ENCODE data around the gene ICAM2. TPM values are rescaled to one million over a fixed set of nuclear protein-coding genes. Genes with fewer than 3 reads are reported as not detected.

Gene ICAM2
- total RNA-seq, 3 donors from 2014 or later: 6.9 to 14.2 (median 10.3) TPM

GRCh38 chr17:64017381-64017980, 3.0 kb downstream of the ICAM2 start:
- TF ChIP-seq CTCF (IDR thresholded peaks at IDR 0.05): no peak
- Histone ChIP-seq H3K36me3 (ENCODE audit: low read depth) (no peaks in the 10 kb centered on the region), H3K9me3 (no peaks in the 10 kb centered on the region), H3K4me3 (no peak overlapping the region), H3K4me1 (ENCODE audit: low read depth) (no peaks in the 10 kb centered on the region)
- intact Hi-C loops (cut with DNase I, micrococcal nuclease): no loop called here
- ATAC-seq (no peak), DNase-seq (no peak)

GRCh38 chr17:64016974-64017373, 3.5 kb downstream of the ICAM2 start:
- DNase-seq (no peak), ATAC-seq (no peak)
- intact Hi-C loops (cut with DNase I, micrococcal nuclease): no loop called here
- Histone ChIP-seq H3K9me3 (no peaks in the 10 kb centered on the region), H3K4me3 (no peak overlapping the region), H3K4me1 (ENCODE audit: low read depth) (no peaks in the 10 kb centered on the region), H3K36me3 (ENCODE audit: low read depth) (no peaks in the 10 kb centered on the region)
- no peak for TF ChIP-seq CTCF (IDR thresholded peaks at IDR 0.05)

- no peak overlapping the region for H3K4me3 ChIP-seq
- no peaks in the 10 kb centered on the region for H3K36me3 ChIP-seq (ENCODE audit: low read depth)
- H3K9me3 ChIP-seq: no peaks in the 10 kb centered on the region
- TF ChIP-seq CTCF (IDR thresholded peaks at IDR 0.05): no peak
- intact Hi-C loops (cut with DNase I, micrococcal nuclease): no loop called here
- no peak for ATAC-seq
- DNase-seq: no peak
- no peaks in the 10 kb centered on the region for H3K4me1 ChIP-seq (ENCODE audit: low read depth)
These were observed 4.1 kb downstream of the ICAM2 start for GRCh38 chr17:64016231-64016784.

- no peak for DNase-seq
- H3K4me3 ChIP-seq: no peak overlapping the region
- no peak for ATAC-seq
- no peaks in the 10 kb centered on the region for H3K9me3 ChIP-seq
- intact Hi-C loops (cut with DNase I, micrococcal nuclease): no loop called here
- no peaks in the 10 kb centered on the region for H3K4me1 ChIP-seq (ENCODE audit: low read depth)
- no peaks in the 10 kb centered on the region for H3K36me3 ChIP-seq (ENCODE audit: low read depth)
- TF ChIP-seq CTCF (IDR thresholded peaks at IDR 0.05): no peak
These were observed 5.0 kb downstream of the ICAM2 start for GRCh38 chr17:64015447-64015846.

GRCh38 chr17:64009571-64010402, 10.6 kb downstream of the ICAM2 start:
- no peak for TF ChIP-seq CTCF (IDR thresholded peaks at IDR 0.05)
- no peaks in the 10 kb centered on the region for H3K9me3 ChIP-seq
- peaks cover 9% of the 10 kb centered on the region for H3K4me1 ChIP-seq (ENCODE audit: low read depth)
- ATAC-seq: peak; percentile 18
- no peak for DNase-seq
- intact Hi-C loops (cut with DNase I, micrococcal nuclease): no loop called here
- no peak overlapping the region for H3K4me3 ChIP-seq
- H3K36me3 ChIP-seq (ENCODE audit: low read depth): no peaks in the 10 kb centered on the region
